DOHH2 (cell line): Measurements from ENCODE around the gene ENOX1.

ENCODE experiments used
- CTCF ChIP-seq: fragments of 200-600 bp; sonication (generic); IDR thresholded peaks from one replicate; pipeline ENCODE4 v1.5.1; 2014; ENCODE audit warnings: antibody characterized with exemption, mild to moderate bottlenecking, low read depth, low read length; ENCODE audit not compliant: poor library complexity, severe bottlenecking
- EZH2phosphoT487 ChIP-seq: fragments of 200-600 bp; sonication (generic); IDR thresholded peaks from 2 replicates; pipeline ENCODE4 v1.6.1; 2017; ENCODE audit warnings: borderline replicate concordance, mild to moderate bottlenecking, antibody characterized with exemption, low read length, moderate library complexity, mixed read lengths

- no peak for TF ChIP-seq CTCF
- no peak for TF ChIP-seq EZH2phosphoT487
Observed at GRCh38 chr13:43273362-43273761, 513.4 kb downstream of the ENOX1 start.
